GM19240 (cell line): ENCODE data around the gene IFT88.

ENCODE experiments used
- DNase-seq: peaks from one replicate; pipeline ENCODE4 v3.0.0; 2011; ENCODE audit warnings: low spot score; ENCODE audit not compliant: insufficient read length

IFT88 gene

GRCh38 chr13:20566898-20567874, at the start of gene IFT88:
TSS of gene IFT88 (plus strand) at chr13:20567157. CDS start at chr13:20574386, 7,229 bp downstream.
- peak; percentile 61 for DNase-seq

DNA sequence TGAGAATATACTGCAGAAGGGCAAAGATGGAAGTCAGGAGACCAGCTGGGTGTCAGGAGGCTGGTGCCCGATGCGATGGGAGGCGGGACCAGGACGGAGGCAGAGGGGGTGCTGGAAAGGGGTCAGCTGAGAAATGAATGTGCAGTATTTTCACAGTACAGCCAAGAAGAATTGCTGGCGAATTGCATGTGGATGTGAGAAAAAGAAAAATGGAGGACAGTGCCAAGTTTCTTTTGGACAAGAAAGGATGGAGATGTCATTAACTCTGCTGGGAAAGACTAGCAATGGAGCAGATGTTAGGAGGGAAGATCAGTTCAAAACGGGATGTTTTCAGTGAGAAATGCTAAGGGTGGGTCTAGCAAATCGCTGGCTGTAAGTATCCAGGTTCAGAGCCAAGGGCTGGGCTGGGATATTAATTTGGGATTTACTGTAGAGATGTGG, 48.3 kb upstream of the IFT88 start:
- DNase-seq = no peak

DNA sequence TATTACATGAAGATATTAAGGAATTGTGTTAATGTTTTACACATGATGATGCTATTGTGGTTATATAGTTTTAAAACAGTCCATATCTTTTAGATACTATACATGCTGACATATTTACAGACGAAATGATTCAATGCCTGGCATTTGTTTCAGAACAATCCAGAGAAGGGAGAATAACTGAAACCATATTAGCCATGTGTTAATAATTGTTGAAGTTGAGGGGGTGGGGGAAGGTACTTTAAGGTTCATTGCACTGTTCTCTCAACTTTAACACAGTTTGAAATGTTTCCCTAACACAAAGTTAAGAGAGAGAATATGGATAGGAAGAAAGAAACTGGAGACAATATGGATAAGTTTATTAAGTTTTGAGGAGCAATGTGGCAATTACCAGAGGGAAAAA, 47.1 kb upstream of the IFT88 start:
- no peak for DNase-seq

- no peak for DNase-seq
Measured at GRCh38 chr13:20521364-20522115, 45.4 kb upstream of the IFT88 start.

GRCh38 chr13:20525144-20525600, 41.8 kb upstream of the IFT88 start:
- no peak for DNase-seq

DNA sequence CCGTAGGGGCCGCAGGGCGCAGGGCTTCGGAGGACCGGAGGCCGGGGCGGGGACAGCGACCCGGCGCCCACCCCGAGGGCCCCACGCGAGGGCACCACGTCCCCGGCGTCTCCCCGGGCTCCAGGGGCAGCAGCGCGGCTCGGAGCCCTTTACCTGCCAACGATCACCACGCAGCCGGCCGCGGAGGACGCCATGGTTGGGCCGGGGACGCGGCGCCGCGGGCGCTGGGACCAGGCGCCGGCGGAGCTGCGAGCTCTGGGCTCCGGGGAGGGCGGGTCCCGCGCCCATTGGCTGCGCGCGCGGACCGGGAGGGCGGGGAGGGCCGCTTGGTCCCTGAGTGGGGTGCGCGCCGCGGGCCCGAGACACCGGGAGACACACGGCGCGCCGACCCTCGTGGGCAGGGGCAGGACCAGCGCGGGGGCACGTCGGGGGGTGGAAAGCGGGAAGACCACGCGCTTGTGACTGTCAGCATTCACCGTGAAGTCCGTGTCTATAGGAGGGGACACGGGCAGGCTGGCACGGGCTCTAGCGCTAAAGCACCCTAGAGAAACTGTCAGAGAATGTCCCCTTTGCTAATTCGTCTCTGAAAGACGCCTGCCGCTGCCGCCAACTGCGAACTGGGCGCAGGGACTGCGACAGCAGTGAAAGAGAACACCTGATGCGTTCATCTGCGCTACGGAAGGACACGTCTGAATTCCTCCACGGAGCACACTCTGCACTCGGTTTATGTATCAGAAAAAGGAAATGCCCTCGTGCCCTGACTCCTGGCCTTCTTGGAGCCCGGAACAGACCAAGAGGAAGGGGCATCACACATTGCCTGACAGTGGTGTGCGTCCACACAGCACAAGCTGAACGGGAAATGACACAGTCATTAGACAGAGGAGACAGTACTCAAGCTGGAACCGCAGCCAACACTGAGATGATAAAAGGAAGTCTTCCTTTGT, 41.1 kb upstream of the IFT88 start, which contains the start of gene CRYL1:
Gene CRYL1 (minus strand): TSS at position 257 of the 944 bp plus-strand sequence. CDS start 63 bp downstream, at position 194.
- DNase-seq = peak; percentile 35

- DNase-seq = no peak
Measured at GRCh38 chr13:20526664-20527063, 40.3 kb upstream of the IFT88 start.

DNA sequence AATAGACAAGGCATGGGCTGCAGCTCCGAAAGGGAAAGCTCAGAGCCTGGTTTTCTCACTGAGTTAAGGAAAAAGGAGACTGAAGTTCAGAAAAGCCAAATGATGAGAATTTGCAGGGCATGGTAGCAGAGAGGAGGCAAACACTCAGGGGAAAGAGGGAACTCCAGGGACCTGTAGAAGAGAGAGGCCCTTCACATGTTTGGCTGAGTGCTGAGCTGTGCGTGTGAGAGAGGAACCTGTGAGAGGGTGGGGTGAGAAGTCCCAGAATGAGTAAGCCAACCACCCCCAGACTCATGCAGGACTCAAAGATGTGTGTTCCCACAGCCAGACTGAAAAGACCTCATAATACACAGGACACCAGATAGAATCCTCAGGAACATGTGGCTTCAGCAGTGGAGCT, 38.5 kb upstream of the IFT88 start:
- no peak for DNase-seq

- no peak for DNase-seq
Measured at GRCh38 chr13:20534038-20534608, 32.8 kb upstream of the IFT88 start.

- DNase-seq = no peak
Measured at GRCh38 chr13:20536992-20537391, 30.0 kb upstream of the IFT88 start.

- no peak for DNase-seq
Measured at GRCh38 chr13:20544201-20544923, 22.6 kb upstream of the IFT88 start.

GRCh38 chr13:20546556-20546955, 20.4 kb upstream of the IFT88 start:
- DNase-seq = no peak

- no peak for DNase-seq
Measured at GRCh38 chr13:20547479-20547908, 19.5 kb upstream of the IFT88 start.

DNA sequence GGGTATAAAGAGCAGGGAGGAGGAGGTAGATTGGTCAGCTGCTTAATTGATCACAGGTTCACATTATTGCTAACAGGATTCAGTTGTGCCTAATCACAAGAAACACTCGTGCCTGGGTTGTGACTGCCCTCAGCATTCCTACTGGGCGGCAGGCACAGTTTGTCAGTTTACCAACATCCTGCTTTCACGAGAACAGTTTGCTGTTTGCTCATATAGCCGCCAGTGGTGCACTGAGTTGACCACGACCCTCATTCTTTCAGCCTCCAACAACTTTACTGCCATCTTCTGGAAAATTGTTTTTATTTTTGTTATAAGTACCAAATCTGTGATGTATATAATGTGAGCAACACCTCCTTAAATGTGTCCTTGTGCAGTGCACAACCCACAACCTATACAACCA, 16.2 kb upstream of the IFT88 start:
- DNase-seq = no peak

DNA sequence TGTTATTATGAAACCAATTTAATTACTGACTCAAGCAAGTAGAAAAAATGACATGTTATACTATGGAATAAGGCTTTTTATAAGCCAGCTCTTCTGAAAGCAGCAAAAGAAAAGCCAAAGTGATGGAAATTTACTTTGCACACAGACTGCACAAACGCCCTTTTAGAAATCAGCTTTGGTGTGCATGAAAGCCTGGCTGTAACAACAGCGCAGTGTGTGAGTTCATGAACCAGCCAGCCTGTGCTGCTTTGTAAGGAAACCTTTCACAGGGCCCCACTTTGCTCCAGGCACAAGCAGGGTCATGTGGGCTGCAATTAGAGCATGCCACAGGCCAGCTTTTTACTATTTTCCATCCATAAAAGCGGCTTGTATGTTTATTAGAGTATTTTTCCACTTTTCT, 13.6 kb upstream of the IFT88 start:
- DNase-seq = no peak

DNA sequence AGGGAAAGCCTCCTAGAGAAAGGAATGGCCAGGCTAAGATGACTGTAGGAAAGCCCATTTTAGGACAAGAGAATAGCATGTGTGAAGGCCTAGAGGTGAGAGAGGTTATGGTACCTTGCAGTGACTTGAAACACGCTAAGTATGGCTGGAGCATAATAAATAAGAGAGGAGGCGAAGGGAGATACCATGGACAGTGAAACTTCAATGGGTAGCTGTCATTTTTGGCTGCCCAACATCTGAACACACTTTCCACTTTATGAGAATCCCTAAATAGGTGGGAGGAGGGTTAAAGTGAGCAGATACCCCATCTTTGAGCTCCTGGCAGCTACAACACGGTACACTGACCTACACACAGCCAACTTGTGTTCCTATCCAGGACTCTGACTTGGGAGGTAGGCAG, 8.0 kb upstream of the IFT88 start:
- no peak for DNase-seq

- no peak for DNase-seq
Measured at GRCh38 chr13:20559659-20560356, 7.1 kb upstream of the IFT88 start.

- no peak for DNase-seq
Measured at GRCh38 chr13:20561741-20562140, 5.2 kb upstream of the IFT88 start.

GRCh38 chr13:20565115-20565736, 1.7 kb upstream of the IFT88 start:
- no peak for DNase-seq
